GM18519 (cell line): ENCODE data around the gene SCG5.
"Not testable (repeated sequence)": the region's sequence is repeated elsewhere in the genome, so short reads cannot be mapped to it uniquely, and the experiment has no call there.

Experiments
- ATAC-seq: cut with Tn5 transposase; IDR thresholded peaks from one replicate; pipeline ENCODE4 v1.9.1; 2021; ENCODE audit warnings: mild to moderate bottlenecking, moderate library complexity; ENCODE audit not compliant: unreplicated experiment, low FRiP score

SCG5 gene

GRCh38 chr15:32641517-32642059, at the start of gene SCG5:
Gene SCG5 (plus strand): TSS chr15:32641710. CDS start chr15:32643593, 1,883 bp downstream.
- no peak for ATAC-seq

- not testable (repeated sequence) for ATAC-seq
Measured at GRCh38 chr15:32593151-32593550, 48.4 kb upstream of the SCG5 start, which contains the start of gene GOLGA8N. Gene GOLGA8N (plus strand): TSS chr15:32593456.

DNA sequence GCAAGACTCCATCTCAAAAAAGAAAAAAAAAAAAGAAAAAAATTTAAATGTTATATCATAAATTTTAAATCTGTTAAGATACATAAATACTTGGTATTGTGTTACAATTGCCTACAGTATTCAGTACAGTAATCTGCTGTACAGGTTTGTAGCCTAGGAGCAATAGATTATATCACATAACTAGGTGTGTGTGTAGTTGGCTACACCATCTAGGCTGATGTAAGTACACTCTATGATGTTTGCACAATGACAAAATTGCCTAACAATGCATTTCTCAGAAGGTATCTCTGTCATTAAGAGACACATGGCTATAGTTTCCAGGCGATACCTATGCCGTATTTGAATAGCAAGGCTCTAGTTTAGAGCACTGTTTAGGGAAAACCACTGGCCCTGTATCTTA, 32.0 kb upstream of the SCG5 start:
- ATAC-seq: not testable (repeated sequence)

DNA sequence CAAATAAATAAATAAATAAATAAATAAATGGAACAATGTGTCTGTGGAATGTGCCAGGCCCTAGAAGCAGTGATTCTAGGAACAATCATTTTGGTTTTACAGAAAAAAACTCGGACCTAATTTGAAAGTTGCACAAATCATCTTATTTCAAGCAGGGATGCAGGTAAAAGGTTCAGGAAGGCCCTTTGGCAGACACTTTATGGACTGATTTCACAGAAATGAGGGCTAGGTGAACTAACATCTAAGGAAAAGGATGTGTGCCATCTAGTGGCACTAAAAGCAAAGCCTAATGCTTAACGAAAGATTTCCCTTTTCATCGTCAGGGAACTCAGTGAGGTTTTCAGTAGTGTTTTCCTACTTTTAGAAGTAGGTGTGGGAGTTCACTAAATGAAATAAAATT, 30.8 kb upstream of the SCG5 start:
- ATAC-seq: not testable (repeated sequence)

GRCh38 chr15:32614712-32615050, 26.8 kb upstream of the SCG5 start:
- not testable (repeated sequence) for ATAC-seq

GRCh38 chr15:32615051-32615870, 26.2 kb upstream of the SCG5 start, which contains the start of gene ARHGAP11A:
Gene ARHGAP11A (plus strand): TSS chr15:32615504. CDS start chr15:32616212, 708 bp downstream.
- peak; percentile 34 for ATAC-seq

- ATAC-seq: not testable (repeated sequence)
Measured at GRCh38 chr15:32615871-32616426, 25.6 kb upstream of the SCG5 start.

DNA sequence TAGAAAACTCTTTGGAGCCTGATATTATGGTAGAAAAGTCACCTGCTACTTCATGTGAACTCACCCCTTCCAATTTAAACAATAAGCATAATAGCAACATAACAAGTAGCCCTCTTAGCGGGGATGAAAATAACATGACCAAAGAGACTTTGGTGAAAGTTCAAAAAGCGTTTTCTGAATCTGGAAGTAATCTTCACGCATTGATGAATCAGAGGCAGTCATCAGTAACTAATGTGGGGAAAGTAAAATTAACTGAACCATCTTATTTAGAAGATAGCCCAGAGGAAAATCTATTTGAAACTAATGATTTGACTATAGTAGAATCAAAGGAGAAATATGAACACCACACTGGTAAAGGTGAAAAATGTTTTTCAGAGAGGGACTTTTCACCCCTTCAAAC, 5.1 kb upstream of the SCG5 start:
- ATAC-seq: no peak

DNA sequence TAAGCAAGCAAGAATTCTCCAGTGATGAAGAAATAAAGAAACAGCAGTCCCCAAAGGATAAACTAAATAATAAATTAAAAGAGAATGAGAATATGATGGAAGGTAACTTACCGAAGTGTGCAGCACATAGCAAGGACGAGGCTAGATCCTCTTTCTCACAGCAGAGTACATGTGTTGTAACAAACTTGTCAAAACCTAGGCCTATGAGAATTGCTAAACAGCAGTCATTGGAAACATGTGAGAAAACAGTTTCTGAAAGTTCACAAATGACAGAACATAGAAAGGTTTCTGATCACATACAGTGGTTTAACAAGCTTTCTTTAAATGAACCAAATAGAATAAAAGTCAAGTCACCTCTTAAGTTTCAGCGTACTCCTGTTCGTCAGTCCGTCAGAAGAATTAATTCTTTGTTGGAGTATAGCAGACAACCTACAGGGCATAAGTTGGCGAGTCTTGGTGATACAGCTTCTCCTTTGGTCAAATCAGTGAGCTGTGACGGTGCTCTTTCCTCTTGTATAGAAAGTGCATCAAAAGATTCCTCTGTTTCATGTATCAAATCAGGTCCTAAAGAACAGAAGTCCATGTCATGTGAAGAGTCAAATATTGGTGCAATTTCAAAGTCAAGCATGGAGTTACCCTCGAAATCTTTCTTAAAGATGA, 4.5 kb upstream of the SCG5 start:
- ATAC-seq: no peak

DNA sequence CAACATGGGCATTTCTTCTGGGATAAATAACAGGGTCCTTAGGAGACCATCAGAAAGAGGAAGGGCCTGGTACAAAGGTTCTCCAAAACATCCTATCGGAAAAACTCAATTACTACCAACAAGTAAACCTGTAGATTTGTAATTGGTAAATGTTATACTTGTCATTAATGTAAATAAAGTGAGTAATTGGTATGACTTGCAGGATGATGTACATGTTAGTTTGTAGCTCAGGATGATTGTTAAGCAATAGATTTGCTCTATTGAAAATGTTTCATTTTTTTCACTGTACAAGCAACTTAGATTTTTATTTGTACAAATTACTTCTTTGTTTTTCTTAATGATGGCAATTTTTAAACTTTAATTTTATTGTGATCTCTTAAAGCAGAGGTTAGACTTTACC, 3.8 kb upstream of the SCG5 start:
- no peak for ATAC-seq

DNA sequence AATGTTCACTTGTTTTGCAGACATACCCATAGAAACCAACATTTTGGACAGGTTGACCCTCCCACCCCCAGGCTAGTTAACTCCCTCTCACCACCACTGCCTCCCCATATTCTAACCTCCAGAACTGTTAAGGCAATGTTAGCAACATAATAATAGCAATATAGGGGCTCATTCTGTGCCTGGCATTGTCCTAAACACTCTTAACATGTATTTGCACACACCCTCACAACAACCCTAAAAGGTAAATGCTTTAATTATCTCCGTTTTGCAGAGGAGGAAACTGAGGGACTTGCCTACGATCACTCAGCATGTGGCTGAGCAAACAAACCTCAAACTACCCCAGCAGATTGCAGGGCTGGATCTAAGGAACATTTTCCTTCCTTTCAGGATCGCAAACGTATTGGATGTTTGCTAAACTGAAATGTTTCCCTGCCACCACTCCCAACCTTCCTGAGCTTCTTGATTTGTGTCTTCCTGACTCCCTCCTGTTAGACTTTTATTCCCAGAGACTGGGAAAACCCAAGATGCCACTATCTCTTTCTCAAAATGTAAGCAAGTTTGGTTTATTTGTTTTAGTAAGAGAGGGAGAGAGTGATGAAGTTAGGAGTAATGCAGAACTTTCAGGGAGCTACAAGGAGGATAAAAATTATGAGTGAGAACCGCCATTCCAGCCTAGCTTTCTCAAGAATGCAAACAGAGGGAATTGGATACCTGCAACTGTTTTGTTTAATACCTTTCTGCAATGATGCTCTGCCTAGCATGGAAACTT, 1.3 kb downstream of the SCG5 start:
- no peak for ATAC-seq

DNA sequence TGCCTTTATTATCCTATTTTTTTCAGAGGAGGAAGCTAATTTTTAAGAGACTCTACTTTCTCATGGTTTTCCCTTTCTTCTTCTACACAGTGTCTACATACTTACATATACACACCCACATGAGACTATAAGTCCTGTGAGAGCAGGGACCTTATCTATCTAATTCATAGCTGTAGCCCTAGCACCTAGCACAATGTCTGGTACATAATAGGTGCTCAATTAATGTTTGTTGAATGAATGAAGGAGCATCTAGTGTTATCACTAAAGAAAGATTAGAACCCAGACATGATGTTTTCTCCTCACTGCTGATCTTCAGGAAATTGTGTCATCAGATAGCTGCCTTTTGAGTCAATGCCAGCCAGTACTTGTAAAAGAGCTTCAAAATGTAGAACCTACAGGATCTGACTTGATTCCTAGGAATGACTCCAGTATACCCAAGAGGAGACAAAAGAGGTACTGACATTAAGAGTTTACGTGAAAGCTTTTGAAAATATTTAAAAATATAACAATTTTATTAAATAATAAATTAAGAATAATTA, 2.5 kb downstream of the SCG5 start:
- ATAC-seq: no peak

DNA sequence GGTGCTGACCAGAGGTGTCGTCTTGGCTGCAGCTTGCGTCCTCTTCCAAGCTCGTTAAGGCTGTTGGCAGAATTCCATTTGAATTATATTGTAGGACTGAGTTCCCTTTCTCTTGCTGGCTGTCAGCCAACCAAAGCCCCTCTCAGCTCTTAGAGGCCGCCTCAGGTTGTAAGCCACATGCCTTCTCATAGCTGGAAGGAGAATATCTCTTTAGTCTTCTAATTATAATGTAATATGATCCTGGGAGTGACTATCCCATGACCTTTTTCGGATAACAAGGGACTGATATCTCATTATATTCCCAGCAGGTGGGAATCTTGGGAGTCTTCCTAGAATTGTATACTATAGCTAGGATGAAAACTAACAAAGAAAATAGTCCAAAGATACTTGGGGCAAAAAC, 4.8 kb downstream of the SCG5 start:
- no peak for ATAC-seq

DNA sequence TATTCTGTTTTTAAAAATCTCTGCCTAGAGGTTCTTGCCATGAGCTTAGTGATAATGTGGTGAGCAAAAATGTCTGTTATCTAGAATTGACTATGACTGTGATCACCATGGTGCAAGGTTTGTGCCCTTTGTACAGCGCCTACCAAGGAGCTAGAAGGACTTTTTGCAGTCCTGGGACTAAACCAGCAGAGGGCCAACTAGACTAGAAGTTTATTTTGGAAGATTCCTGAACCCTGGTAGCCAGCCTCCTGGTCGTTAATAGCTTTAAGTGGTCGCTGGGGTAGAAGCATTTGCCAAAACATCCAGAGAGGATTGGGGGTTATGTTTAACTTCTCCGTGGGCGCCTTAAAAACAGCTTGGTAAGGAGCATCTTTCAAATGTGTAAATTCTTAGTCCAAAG, 7.8 kb downstream of the SCG5 start:
- ATAC-seq: no peak

GRCh38 chr15:32651229-32651837, 9.8 kb downstream of the SCG5 start:
- peak; percentile 59 for ATAC-seq

DNA sequence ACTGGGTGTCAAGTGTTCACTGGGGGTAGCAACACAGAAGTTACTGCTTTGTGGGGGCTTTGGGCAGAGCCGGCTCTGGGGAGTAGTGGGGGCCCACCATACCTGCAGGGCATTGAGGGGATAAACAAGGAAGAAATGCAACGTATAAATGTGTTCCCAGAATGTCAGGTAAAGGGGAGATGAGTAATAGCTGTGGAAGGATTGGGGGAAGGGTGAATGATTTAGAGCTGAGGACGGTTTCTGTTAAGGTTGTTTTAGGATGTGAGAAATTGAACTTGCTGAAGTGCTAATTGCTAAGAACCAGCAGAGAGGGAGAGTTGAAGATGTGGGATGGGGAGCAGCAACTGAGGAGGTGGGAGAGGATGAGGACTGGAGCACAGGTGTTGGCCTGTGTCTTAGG, 10.7 kb downstream of the SCG5 start:
- ATAC-seq: no peak

GRCh38 chr15:32656091-32656490, 14.6 kb downstream of the SCG5 start:
- ATAC-seq: no peak

GRCh38 chr15:32656496-32656895, 15.0 kb downstream of the SCG5 start:
- no peak for ATAC-seq

DNA sequence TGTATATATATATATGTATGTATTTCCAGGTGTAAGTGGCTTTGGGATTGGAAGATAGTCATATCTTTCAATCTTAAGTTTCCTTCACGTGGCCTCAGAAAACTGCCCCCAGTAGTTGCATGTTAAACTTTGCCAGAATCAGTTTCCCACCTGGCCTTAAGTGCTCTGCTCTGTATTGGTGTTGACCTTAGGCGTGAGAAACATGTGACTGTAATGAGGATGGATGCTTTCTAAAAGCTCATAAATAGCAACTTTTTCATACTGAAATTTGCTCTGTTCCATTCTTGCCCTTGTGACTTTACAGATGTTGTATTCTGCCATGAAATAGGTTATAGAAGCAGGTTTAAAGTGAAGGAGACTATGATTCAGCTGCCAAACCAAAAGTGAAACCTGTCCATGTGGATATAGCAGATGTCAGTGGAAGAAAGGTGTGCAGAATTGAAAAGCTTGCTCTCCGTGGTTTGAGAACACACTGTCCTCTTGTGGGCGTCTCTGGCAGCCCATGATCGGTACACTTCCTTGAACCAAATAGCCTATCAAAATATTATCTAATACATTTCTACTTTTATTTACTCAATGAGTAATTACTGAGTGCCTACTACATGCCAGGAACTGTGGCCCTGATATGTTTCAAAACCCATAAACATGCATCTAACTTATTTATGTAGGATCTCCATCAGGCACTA, 15.8 kb downstream of the SCG5 start:
- no peak for ATAC-seq
